GM06990 (cell line): ENCODE measurements around the gene FBLIM1.
"Not testable (repeated sequence)": the region's sequence is repeated elsewhere in the genome, so short reads cannot be mapped to it uniquely, and the experiment has no call there.

Experiments
- DNase-seq: peaks from one replicate; pipeline ENCODE4 v3.0.0-alpha.2; 2011; ENCODE audit not compliant: insufficient read length; ENCODE audit errors: extremely low read depth
- H3K27me3 ChIP-seq: replicated peaks from 2 replicates; pipeline ENCODE4 v1.6.0; 2011; ENCODE audit warnings: low read length; ENCODE audit not compliant: control insufficient read depth, insufficient read depth
- H3K36me3 ChIP-seq: 2 replicates; pipeline ENCODE4 v1.5.1; 2011; ENCODE audit warnings: low read length; ENCODE audit not compliant: control insufficient read depth, insufficient read depth
- H3K4me3 ChIP-seq: replicated peaks from 2 replicates; pipeline ENCODE4 v1.5.1; 2011; ENCODE audit warnings: low read depth, mild to moderate bottlenecking, control low read depth, low read length
- TF ChIP-seq, protein P1 (sequence below): IDR thresholded peaks from 2 replicates; pipeline ENCODE4 v1.5.1; 2011; ENCODE audit warnings: low read length, control low read depth, mild to moderate bottlenecking, inconsistent platforms; ENCODE audit not compliant: insufficient read depth, poor library complexity, severe bottlenecking

Gene FBLIM1

DNA sequence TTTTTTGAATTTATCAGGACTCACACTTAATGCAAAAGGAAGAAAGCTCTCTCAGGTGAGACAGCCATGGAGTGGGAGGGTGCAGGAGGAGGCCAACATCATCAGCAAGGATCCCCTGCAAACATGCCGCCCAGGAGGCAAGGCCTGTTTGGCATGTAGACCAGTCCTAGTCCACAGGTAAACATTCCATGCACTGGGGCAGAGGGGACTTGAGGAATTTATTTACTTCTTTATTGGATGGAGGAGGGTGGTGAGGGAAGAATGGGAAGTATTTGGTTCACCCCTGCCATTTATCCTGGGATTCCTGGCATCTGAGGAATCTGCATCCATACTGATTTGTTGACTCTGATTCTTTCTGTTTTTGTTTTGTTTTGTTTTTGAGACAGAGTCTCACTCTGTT lies 50.4 kb downstream of the FBLIM1 start:
- no peak overlapping the region for H3K4me3 ChIP-seq
- TF ChIP-seq, protein P1, sequence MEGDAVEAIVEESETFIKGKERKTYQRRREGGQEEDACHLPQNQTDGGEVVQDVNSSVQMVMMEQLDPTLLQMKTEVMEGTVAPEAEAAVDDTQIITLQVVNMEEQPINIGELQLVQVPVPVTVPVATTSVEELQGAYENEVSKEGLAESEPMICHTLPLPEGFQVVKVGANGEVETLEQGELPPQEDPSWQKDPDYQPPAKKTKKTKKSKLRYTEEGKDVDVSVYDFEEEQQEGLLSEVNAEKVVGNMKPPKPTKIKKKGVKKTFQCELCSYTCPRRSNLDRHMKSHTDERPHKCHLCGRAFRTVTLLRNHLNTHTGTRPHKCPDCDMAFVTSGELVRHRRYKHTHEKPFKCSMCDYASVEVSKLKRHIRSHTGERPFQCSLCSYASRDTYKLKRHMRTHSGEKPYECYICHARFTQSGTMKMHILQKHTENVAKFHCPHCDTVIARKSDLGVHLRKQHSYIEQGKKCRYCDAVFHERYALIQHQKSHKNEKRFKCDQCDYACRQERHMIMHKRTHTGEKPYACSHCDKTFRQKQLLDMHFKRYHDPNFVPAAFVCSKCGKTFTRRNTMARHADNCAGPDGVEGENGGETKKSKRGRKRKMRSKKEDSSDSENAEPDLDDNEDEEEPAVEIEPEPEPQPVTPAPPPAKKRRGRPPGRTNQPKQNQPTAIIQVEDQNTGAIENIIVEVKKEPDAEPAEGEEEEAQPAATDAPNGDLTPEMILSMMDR: no peak
- no peaks in the 10 kb centered on the region for H3K36me3 ChIP-seq
- DNase-seq: no peak
- no peaks in the 10 kb centered on the region for H3K27me3 ChIP-seq

- TF ChIP-seq, protein P1: no peak
- Histone ChIP-seq H3K36me3 (no peaks in the 10 kb centered on the region), H3K4me3 (no peak overlapping the region), H3K27me3 (no peaks in the 10 kb centered on the region)
- DNase-seq: no peak
These were observed 51.5 kb downstream of the FBLIM1 start for GRCh38 chr1:15810073-15810472.

DNA sequence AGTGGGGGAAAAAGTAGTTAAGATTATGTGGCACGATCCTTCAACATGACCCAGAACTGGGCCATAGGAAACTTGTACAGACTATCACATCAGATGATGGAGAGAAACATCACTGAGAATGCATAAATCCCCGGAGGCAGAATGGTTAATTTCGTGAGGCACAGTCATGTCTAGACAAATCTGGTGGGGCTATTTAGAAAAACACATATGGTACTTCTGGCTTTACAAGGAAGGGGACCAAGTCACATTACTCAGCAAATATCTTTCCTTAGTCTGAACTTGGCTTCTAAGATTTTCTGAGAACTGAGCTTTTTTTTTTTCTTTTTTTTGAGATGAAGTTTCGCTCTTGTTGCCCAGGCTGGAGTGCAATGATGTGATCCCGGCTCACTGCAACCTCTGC lies 58.1 kb downstream of the FBLIM1 start:
- TF ChIP-seq, protein P1: no peak
- Histone ChIP-seq H3K4me3 (no peak overlapping the region), H3K36me3 (no peaks in the 10 kb centered on the region), H3K27me3 (no peaks in the 10 kb centered on the region)
- DNase-seq: no peak

DNA sequence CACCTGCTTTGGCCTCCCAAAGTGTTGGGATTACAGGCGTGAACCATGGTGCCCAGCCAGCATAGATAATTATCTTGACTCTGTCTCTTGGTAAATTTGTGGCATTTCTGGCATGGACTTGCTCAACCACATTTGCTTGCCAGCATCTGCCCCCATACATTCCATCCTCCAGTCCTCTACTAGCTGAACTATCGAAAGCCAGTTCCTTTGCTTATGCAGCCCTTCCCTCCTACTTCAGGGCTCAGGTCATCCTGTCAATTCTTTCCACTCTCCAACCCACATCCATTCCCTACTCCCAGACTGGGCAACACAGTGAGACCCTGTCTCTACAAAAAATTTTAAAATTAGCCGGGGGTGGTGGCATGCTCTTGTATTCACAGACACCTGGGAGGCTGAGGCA lies 61.9 kb downstream of the FBLIM1 start:
- H3K27me3 ChIP-seq: no peaks in the 10 kb centered on the region
- no peak for DNase-seq
- no peaks in the 10 kb centered on the region for H3K36me3 ChIP-seq
- H3K4me3 ChIP-seq: no peak overlapping the region
- TF ChIP-seq, protein P1: no peak

DNA sequence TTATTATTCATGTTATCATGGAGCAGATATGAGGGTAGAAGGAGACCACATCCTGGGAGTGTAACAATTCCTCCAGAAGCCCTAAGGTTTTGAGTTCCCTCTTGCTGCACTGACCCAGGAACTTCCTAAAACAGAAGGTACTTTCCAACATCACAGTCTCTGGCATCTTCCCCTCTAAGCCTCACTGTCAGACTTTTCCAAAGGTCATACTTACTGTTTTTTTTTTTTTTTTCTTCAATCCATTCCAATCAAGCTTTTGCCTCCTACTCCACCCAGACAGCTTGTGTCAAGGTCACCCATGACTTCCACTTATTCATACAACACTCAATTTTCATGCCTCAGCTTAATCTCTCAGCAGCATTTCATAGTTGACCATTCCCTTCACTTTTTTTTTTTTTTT lies 67.2 kb downstream of the FBLIM1 start:
- no peaks in the 10 kb centered on the region for H3K36me3 ChIP-seq
- DNase-seq: no peak
- H3K27me3 ChIP-seq: no peaks in the 10 kb centered on the region
- no peak overlapping the region for H3K4me3 ChIP-seq
- TF ChIP-seq, protein P1: no peak

- DNase-seq: no peak
- Histone ChIP-seq H3K27me3 (no peaks in the 10 kb centered on the region), H3K4me3 (no peak overlapping the region), H3K36me3 (no peaks in the 10 kb centered on the region)
- TF ChIP-seq, protein P1: no peak
These were observed 68.4 kb downstream of the FBLIM1 start for GRCh38 chr1:15826810-15827507.

GRCh38 chr1:15827567-15827966 lies 69.0 kb downstream of the FBLIM1 start:
- not testable (repeated sequence) for H3K36me3 ChIP-seq, H3K27me3 ChIP-seq, H3K4me3 ChIP-seq, DNase-seq

DNA sequence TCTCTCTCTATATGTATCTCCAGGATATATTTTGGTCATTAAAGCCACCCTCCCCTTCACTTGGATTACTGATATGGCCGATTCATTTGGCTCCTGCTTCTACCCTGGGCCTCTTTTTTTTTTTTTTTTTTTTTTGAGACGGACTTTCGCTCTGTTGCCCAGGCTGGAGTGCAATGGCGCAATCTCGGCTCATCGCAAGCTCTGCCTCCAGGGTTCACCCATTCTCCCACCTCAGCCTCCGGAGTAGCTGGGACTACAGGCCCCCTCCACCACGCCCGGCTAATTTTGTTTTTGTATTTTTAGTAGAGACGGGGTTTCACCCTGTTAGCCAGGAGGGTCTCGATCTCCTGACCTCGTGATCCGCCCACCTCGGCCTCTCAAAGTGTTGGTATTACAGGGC lies 70.3 kb downstream of the FBLIM1 start:
- not testable (repeated sequence) for H3K4me3 ChIP-seq, H3K36me3 ChIP-seq, DNase-seq, H3K27me3 ChIP-seq
